ENCODE results near the gene NEK6.

NEK6 gene

GRCh38 chr9:124326378-124326777 is 68.6 kb downstream of the NEK6 start:
- FAIRE-seq, result no peak

GRCh38 chr9:124327491-124327890 is 69.7 kb downstream of the NEK6 start:
- no peak for FAIRE-seq

GRCh38 chr9:124328285-124328684 is 70.5 kb downstream of the NEK6 start:
- no peak for FAIRE-seq

DNA sequence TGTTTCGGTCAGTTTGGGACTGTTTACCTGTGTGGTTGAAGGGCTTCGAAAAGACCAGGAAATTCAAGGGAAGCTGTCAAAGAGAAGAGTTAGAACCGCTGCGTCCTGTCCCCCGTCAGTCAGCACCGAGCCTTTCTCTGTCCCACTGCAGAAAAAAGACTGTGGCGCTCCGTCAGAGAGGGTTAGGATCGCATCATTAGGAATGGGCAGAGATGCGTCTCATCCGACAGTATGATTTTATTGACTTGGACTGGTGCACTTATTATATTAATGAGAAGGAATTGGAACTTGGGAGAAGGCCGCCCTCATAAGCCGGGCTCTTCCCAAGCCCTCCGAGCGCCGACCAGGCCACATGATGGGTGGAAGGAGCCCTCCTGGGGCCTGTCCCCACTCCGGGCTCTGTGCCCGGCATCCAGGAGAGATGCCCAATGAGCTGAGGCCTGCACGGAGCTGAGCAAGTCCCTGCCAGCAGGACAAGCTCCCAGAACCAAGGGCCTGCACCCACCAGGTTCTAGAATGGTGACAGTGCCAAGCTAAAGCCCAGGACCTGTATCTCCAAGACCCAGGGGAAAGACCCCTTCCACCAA is 71.5 kb downstream of the NEK6 start:
- FAIRE-seq, result no peak

DNA sequence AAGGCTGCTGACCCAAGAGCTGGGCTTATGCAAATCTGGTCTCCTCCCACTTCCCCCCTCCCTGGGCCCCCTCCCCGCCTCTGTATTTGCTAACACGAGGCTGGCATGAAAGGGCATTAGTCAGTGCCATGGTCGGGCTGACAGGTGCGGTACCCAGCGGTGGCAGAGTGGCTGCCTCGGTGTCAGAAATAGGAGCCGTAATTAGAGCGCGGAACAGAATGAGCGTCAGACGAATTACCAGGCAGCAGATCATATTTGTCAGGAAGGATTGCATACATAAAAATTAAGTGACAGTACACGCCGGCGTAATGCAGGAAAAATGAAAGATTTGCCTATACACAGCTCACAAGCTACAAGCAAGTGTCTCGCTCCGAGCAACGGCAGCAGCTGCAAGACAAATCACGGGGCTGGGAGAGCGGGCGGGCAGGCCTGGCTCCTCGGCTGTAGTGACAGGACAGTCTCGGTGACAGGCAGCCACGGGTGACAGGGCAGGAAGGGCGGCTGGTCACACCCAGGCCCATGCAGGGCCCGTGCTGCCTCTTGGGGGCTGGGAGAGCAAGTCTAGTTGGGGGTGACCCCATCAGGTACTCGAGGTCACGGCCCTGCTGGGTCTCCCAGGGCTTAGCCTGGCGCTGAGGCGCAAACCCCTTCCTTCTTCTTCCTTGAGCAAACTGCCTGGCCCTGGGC is 72.4 kb downstream of the NEK6 start:
- FAIRE-seq, result no peak

DNA sequence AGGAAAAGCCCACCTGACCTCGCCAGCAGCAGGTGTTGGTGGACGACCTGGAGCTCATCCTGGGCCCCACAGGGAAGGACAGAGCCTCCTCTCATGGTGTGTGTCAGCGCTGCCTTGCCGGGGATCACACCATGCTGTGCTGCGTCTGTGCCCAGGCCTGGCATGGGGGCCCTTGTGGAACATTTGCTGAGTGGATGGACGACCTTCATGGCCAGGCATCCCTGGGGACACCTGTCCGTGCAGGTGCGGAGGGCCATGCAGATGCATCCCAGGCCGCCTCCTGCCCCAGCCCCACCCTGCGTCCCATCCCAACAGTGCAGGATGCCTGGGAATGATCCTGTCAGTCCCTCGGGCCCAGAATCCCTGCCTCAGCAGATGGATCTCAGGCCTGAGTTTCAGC is 73.8 kb downstream of the NEK6 start:
- no peak for FAIRE-seq

GRCh38 chr9:124332361-124333202 is 74.8 kb downstream of the NEK6 start:
- no peak for FAIRE-seq

- no peak for FAIRE-seq
Observed at GRCh38 chr9:124333203-124333579, 75.4 kb downstream of the NEK6 start.

DNA sequence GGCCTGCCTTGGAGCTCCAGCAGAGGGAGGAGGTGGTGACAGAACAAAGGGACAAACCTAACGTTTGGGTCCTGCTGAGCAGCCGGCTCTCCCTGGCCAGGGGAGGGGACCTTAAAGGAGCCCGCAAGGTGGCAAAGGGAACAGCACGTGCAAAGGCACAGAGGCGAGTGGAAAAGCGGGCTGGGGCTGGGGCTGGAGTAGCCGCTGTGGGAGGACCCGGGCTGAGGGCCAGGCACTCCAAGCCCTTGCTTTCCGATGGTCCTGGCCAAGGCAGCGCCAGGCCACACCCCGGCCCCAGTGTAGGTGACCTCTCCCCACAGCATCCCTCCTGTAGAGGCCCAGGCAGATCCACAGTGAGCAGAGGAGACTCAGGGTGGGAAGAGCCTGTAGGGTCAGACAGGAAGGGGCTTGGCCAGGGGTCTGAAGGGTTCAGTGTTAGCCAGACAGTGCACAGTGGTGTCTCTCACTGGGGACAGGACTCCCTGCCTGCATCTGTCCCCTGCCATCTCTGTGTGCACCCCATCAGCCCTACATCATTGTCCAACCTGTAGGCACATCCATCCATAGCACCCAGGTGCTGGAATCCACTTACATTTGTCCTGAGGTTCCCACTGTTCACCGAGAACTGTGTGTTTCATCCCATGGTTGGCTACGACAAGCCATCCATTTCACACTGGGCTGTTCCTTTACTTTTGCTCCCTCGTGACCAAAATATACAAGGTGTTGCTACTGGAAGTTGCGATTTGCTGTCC is 77.0 kb downstream of the NEK6 start:
- FAIRE-seq, result no peak

GRCh38 chr9:124335320-124335707 is 77.6 kb downstream of the NEK6 start:
- FAIRE-seq, result no peak

- no peak for FAIRE-seq
Observed at GRCh38 chr9:124337562-124337961, 79.8 kb downstream of the NEK6 start.

- no peak for FAIRE-seq
Observed at GRCh38 chr9:124339603-124340146, 81.9 kb downstream of the NEK6 start.

- FAIRE-seq, result no peak
Observed at GRCh38 chr9:124340219-124341069, 82.7 kb downstream of the NEK6 start.

DNA sequence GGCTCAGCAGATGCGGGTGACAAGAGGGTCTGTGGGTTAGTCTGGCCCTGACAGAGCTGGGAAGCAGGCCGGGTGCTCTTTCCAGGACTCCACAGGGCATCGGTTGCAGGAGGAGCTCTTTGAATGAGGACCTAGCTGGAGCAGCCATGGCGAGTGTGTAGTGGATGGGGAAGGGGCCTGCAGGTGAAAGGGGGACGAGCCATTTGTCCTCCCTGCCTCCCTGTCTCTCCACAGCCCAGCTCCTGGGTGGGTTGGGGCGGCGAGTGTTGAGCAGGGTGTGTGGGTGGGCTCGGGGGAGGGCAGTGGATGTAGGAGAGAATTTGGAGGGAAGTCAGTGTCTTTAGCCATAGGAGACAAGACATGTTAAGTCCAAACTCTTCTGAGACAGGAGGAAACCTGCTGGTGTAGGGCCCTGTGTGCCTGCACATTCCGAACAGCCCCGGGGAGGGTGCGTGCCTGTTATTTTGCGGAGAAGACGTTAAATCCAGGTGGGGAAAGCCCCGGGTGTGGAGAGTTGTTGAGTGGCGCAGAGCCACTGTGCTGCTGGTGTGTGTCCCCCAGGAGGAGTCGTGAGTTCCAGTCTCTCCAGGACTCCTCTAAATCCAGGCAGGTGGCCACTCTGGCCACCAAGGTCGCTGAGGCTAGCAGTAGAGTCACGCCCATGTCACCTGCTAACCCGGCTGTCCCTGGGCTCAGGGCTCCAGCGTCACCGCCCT is 83.9 kb downstream of the NEK6 start:
- FAIRE-seq, result no peak

DNA sequence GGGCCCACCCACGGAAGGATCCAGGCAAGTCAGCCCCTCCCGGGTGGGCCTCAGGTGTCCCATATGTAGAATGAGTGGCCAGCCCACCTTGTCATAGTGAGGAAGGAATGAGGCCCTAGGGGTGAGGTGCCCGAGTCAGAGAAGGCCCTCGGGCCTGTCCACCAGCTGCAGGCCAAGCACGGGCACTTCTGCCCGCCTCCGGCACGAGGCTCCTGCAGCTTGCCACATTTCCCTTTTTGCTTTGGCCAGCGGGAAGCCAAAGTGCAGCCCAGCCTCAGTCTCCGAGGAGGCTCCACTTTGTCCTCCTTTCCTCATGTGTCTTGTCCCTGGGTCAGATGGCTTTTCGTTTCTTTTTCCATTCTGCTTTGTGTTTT is 84.6 kb downstream of the NEK6 start:
- FAIRE-seq, result no peak

DNA sequence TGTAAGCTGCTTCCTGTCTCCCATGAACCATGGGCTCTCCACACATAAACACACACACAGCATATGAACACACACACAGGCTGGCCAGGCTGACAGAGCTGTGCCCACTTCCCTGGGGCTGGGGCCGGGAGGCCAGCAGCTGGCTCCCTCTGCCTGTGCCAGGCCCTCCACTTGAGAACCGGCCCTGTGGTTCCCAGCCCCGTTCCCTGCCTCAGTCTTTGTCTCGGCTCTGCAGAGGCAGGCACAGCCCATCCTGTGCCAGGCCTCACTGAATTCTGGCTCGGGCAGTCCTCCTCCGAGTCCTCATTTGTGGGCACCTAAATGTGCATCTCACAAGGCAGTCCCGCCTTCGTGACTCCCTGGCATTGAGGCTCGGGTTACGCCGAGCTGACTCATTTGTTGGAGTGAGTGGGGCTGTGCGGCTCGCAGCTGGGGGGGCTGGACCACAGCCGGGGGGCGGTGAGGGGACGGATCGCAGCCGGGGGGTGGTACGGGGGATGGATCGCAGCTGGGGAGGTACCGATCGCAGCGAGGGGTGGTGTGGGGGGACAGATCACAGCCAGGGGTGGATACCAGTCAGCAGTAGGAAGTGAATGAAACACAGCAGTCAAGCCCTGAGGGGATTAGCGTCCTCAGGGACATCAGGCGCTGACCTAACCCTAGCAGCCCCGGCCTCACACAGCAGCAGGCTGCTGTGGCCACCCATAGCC is 85.2 kb downstream of the NEK6 start:
- FAIRE-seq, result no peak

GRCh38 chr9:124343533-124344290 is 86.0 kb downstream of the NEK6 start:
- no peak for FAIRE-seq

DNA sequence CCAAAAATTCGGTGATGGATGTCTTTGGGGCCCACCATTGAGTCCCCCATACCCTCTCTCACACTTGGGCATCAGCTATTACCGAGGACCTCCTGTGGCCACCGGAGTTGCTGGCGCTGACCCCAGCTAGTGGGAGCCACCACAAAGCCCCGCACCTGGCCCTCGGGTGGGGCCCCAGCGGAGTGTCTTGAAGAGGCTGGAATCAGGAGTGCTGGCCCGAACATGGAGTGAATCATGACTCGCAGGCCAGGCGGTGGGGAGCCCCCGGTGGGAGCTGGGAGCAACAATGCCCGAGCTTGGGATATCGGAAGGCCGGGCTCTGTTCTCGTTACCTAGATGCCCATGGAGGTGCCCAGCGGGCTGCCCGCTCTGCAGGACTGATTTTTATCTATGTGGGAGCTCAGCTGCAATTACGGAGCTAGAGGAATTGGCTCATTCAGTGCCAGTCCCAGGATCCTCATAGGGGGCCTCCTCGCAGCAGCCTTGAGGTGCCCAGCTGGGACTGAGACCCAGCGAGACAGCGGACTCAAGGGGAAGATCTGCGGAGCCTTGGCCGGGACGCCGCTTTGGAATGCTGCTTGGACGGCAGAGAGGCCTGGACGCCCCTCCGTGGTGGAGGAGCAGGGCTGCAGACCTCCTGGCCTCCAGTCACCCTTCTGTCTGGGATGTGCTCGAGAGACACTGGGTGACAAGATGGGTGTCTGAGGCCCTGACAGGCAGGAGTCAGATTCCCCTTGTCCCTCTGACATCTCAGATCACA is 86.7 kb downstream of the NEK6 start:
- FAIRE-seq, result no peak

DNA sequence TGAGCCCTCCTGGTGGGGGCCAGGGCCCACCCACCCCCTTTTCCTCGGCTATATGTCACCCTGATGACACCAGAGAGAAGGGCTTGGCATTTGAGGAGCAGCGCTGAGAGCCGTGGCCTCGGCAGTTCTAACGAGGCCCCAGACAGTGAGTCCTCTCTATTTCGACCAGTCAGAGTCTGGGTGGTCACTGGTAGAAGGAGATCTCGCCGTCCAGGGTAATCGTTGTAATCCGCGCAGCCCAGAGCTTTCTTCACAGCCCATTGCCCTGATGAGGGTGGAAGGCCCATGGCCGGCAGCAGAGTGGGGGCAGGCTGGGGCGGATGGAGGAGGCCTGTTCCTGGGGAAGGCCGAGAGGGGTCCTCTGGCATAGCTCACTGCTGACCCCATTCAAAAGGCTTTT is 87.3 kb downstream of the NEK6 start:
- no peak for FAIRE-seq
